Stimulated activated naive CD4-positive, alpha-beta T cell treated with Interleukin-2 at 50 U/mL for 16 hours (primary cell): ENCODE results near the gene ZNF540.
A peak's percentile ranks its signal among the peaks of the same experiment; 100 is the strongest.
"Not testable (repeated sequence)": the region's sequence is repeated elsewhere in the genome, so short reads cannot be mapped to it uniquely, and the experiment has no call there.

Experiments
- DNase-seq: peaks from one replicate; lab custom pipeline; 2025; lab: John Stamatoyannopoulos, UW

Gene ZNF540

DNA sequence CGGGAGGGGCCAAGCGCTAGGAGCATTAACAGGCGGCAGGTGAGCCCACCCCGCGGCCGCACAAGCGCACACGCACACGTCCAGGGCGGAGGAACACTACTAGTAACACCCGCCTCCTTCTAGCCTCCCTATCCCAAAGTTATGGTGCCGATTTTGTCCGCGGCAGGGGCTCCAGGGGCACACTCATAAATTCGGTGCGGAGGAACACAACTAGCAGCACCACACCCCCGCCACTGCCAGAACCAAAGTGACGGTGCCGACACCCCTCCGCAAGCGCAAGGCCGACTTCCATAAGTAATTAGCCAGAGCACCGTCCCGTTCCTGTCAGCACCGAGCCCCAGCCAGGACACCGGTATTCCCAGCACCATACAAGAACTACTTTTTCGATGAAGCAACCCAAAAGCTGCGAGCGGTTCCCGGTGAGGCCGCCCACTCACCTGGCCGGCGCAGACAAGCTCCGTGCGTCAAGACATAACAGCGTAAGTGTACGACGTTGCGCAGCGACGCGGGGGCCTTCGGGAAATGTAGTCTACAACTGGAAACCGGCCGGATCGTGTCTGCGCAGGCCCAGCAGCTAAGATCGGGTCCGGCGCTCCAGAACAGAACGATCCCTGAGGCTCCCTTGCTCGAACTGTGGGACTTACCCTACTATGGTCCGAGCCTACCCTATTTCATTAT lies at the start of gene ZNF540, which contains the start of gene ZNF571:
Gene ZNF540 (plus strand): TSS at position 573 of the 678 bp plus-strand sequence. CDS start 3,572 bp downstream, outside the sequence.
Gene ZNF571 (minus strand): TSS at position 489 of the 678 bp plus-strand sequence. CDS start 8,116 bp downstream, outside the sequence.
- peak; percentile 94 for DNase-seq

DNA sequence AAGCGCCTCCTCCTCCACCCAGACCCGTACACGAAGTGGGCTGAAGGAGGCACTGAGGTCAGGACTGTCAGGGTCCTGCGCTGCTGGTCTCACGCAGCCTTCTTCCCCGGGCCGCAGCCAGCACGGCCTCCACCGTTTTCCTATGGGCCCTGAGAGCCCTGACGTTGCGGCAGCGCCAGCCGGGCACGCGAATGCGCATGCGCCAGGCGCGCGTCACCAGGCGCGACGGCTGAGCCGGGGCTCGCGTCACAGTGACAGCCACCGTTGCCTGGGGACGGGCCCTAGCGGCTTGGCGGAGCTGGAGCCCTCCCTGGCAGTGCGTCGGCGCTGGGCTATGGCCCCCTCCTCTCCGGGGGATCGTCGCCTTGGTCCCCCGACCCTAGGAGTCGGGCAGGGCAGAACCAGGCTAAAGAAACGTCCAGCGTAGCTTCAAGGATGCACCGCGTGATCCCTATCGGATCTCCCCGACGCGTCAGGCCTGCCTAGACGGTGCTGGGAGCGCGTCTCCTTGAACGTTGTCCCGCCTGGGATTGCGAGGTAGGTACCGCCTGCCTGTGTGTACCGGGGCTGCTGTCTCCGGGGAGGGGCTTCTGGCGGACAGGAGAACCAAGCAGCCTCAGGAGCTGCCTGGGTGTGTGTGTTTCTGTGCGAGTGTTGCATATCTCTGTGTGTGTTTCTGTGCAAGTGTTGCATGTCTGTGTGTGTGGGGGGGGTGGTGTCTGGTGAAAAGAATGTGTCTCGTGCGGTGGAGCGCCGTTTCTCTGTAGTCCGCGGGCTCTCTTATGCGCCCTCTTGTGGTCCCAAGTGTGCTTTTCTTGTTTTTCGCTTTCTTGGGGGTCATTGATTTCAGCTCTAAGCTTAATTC lies 43.3 kb upstream of the ZNF540 start:
- peak; percentile 16 for DNase-seq

DNA sequence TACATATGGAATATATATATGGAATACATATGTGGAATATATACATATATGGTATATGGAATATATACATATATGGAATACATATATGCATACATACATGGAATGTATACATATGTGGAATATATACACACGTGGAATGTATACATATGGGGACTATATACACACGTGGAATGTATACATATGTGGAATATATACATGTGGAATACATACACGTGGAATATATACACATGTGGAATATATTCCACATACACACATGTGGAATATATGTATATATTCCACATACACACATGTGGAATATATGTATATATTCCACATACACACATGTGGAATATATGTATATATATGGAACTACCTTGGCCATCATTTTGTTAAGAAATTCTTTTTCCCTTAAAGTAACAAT lies 31.2 kb upstream of the ZNF540 start:
- DNase-seq, result no peak

DNA sequence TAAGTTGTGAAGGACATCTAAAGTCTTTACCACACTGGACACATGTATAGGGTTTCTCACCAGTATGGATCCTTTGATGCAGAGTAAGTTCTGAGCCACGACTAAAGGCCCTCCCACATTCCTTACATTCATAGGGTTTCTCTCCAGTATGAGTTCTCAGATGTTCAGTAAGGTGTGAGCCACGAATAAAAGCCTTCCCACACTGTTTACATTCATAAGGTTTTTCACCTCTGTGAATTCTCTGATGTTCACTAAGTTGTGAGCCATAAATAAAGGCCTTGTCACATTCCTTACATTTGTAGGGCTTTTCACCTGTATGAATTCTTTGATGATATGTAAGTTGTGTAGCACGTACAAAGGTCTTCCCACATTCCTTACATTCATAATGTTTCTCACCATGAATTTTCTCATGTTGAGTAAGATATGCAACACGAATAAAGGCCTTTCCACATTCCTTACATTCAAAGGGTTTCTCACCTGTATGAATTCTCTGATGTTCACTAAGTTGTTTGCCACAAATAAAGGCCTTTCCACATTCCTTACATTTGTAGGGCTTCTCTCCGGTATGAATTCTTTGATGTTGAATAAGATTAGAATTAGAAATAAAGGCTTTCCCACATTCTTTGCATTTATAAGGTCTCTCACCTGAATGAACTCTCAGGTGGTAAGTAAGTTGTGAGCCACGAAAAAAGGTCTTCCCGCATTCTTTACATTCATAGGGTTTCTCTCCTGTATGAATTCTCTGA lies 29.9 kb upstream of the ZNF540 start:
- no peak for DNase-seq

DNA sequence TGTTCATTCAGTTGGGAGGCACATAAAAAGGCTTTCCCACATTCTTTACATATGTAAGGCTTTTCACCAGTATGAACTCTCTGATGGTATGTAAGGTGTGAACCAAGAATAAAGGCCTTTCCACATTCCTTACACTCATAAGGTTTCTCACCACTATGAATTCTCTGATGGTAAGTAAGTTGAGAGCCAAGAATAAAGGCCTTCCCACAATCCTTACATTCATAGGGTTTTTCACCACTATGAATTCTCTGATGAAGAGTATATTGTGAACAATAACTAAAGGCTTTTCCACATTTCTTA lies 29.4 kb upstream of the ZNF540 start:
- no peak for DNase-seq

DNA sequence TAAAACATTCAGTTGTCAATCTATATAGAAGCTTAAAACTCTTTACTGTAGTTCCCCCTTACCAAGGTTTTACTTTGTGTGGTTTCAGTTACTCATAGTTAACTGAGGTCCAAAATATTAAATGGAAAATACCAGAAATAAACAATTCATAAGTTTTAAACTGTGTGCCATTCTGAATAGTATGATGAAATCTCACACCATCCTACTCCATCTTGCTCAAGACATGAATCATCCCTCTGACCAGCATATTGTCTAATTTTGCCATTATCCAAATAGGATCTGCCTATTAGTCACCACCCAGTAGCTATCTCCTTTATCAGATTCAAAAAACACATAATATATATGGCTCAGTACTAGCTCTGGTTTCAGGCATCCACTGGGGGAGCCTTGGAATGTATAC lies 22.5 kb upstream of the ZNF540 start:
- DNase-seq, result no peak

DNA sequence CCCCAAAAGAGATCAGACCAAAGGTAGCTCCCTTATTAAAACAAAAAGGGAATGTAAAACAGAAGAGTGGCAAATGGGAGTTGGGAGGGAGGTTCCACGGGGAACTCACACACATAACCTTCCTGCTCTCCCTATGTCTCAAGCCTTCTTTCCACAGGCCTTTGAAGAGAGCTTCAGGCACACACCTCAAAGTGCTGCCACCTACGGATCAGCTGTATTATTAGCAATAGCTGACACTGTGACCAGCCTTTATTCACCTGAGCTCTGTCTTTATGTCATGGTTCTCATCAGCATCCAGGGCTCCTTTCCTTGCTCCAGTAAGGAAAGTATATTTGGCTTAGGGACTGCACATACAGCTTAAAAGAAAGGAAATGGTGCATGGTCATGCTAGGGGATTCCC lies 11.3 kb upstream of the ZNF540 start:
- no peak for DNase-seq

DNA sequence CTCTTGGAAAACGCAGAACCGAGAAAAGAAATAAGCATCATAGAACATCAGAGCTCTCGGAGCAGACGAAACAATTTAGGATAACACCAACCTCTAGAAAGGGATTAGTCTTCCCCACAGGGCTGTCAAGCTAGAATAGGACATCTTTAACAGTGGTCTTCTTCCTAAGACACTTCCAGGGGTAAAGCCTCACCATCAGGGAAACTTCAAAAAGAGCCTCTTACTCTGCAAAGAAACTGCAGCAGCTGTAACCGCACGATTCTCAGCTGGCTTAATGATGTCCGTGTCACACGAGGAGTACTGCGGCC lies 726 bp upstream of the ZNF540 start:
- no peak for DNase-seq

DNA sequence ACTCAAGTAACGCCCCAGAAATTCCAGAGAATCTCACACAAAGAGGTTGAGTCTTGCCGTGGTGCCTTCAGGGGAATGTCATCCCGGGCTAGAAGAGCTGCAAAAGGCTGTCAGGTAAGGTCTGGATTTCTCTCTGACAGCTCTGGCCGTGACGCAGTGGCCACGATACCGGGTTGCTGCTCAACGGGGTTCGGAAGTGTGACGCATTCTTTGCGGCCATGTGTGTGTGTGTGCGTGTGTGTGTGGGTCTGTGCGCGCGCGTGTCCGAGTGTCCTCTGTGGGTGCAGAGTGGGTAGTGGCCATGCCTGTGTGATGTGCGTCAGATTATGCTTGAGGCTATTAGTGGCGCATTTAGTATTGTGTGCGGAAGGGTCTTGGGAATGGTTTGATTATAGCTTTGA lies 306 bp downstream of the ZNF540 start:
- peak; percentile 56 for DNase-seq

DNA sequence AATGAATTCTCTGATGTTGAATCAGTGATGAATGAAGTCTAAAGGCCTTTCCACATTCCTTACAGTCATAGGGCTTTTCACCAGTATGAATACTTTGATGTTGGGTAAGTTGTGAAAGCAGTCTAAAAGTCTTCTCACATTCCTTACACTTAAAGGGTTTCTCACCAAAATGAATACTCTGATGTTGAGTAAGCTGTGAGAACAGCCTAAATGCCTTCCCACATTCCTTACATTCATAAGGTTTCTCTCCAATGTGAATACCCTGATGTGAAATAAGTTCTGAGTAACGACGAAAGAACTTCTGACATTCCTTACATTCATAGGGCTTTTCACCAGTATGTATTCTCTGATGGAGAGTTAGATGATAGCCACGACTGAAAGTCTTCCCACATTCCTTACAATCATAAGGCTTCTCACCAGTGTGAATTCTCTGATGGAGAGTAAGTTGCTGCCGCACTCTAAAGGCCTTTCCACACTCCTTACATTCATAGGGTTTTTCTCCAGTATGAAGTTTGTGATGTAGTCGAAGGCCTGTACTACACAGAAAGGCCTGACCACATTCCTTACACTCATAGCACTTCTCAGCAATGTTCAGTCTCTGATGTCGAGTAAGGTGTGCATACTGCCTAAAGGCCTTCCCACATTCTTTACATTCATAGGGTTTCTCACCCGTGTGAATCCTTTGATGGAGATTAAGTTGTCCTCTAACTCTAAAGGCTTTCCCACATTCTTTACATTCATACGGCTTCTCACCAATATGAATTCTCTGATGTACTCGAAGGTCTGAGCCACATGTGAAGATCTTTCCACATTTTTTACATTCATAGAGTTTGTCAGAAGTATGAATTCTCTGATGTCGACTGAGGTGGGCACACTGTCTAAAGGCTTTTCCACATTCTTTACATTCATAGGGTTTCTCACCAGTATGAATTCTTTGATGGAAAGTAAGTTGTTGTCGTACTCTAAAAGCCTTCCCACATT lies 40.7 kb downstream of the ZNF540 start:
- no peak for DNase-seq

DNA sequence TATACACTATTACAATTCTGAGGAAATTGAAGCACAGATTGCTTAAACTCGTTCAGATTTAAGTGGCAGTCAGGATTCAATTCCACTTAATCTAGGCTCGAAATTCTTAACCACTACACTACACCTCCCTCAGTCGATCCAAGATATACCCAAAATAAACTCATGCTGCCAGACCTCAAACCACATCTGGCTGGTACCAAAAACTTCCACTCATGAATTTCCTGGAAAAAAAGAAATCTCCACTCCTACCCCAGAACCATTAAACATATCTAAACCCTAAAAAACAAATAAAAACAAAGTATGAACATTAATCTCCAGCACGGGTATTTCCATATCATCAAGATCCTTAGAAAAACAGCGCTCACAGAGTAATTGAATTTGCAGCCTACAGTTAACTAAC lies 59.4 kb downstream of the ZNF540 start:
- DNase-seq, result no peak

DNA sequence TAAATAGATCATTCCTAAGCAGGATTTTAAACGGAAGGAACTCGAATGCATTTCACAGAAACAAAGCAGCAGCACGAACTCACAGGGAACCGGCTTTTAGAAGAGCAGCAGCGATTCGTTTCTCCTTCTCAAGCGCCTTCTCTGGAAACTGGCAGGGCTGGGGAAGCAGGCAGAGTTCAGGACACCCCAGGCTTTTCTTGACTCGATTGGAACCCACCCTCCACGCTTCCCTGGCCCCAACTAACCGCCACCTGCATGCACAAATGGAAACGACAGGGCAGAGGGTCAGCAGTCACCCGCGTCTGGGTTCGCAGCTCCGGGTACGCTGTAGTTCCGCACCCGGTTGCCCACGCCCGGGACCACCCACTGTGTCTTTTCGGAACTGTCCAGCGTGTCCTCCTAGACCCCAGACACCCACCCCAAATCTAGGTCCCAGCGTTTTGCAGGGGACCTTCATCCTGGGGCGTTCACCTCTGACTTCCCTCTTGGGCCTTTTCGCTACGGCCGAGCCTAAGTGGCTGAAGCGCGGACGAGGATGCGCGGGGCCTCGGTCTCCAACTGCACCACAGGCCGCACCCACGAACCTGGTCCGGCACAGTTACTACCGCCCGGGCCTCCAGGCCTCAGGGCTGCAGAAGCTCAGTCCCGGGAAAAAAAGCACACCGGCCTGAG lies 60.1 kb downstream of the ZNF540 start:
- DNase-seq, result peak; percentile 10

DNA sequence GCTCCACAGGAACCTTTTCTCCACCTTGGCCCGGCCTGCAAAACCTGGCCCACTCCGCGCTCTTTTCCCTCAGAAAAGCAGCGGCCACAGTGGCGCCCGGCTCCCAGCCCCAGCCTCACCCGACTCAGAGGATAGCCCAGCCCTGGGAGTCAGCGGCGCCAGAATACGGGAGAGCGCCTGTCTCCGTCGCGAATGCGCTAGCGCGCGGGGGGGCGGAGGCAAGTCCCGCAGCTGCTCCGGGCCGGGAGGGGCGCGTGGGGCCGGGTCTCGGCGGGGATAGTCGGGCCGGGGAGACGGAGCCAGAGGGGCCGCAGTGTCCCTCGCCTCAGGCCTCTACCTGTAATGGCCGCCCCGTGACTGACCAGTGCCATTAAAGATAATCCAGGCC lies 60.6 kb downstream of the ZNF540 start, which contains the start of gene ZFP30:
Gene ZFP30 (minus strand): TSS at position 165 of the 388 bp plus-strand sequence. CDS start 7,643 bp downstream, outside the sequence.
- peak; percentile 80 for DNase-seq

DNA sequence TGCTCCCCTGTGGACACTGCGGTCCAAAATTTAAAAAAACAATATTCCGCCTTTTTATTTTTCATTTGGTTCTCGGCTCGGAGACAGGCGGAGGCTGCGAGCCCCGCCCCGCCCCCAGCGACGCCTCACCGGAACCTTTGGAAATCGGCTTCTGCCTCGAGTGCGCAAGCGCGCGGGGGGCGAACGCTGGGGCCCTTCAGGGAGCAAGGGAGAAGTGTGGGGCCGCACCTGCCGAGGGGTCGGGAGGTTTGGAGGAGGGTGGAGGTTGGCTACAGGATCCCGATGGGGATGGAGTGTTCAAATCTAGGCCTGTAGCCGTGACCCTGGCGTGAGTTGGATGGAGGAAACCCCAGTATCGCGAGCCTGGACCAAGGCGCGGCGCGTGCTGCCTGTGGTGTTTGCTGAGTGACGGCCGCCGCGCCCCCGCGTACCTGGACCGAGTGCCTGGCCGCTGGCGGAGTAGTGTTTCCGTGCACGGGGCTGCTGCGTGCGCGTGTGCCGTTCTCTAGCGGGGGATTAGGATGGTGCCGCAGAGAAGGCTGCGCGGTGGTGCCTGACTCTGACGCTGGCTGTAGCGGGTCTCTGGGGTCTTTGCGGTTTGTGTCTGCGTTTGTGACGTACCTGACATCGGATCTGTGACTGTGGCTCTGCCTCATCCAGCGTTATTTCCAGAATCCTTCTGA lies 61.2 kb downstream of the ZNF540 start:
- peak; percentile 84 for DNase-seq

DNA sequence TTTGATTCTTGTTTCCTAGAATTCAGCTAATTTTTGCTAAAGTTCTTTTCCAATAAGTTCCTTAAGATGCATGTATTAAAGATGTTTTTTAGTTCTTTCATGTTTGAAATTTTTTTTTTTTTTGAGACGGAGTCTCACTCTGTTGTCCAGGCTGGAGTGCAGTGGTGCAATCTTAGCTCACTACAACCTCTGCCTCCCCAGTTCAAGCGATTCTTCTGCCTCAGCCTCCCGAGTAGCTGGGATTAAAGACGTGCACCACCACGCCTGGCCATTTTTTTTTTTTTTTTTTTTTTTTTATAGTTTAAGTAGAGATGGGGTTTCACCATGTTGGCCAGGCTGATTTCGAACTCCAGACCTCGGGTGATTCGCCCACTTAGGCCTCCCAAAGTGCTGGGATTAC lies 62.5 kb downstream of the ZNF540 start:
- DNase-seq, result not testable (repeated sequence)
